ENCODE results near the gene DPF3. TPM values are rescaled to one million over a fixed set of nuclear protein-coding genes. Genes with fewer than 3 reads are reported as not detected.

The DPF3 gene
- total RNA-seq, 1 experiment from 2014 or later, result not detected

DNA sequence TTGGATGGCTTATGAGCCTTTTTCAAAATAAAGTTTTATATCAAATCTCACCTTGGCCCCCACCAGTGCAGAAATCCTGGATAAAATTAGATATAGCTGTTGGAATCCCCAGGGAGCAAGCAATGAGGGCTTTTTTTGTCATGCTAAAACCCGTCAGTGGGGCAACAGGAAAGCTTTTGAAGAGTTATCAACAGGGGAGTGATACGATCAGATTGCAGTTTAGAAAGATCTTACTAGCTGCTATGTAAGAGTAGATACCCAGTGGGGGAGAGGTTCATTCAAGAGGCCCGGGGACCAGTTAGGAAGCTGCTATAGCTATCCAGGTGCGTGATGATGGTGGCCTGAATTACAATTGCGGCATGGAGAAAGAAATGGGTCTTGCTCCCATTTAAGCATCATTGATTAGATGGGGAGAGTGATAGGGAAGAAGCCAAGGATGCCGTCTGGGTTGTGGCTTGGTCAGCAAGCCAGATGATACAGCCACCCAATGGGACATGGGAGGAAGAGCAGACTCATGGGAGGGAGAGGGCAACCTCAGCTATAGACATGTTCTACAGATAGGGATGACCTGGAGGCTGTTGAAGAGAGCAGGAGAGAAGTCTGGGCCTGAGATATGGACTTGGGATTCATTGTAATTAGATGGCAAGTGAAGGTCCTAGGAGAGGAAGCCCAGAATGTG is 272.4 kb downstream of the DPF3 start:
- Histone ChIP-seq H4K20me1 (ENCODE audit: insufficient read depth) (no peaks in the 10 kb centered on the region), H3K27ac (no peak overlapping the region), H3K79me2 (ENCODE audit: low read depth) (no peaks in the 10 kb centered on the region), H3F3A (ENCODE audit: insufficient read depth, low read depth) (no peaks in the 10 kb centered on the region), H3K4me3 (no peak overlapping the region), H3K27me3 (ENCODE audit: insufficient read depth, low read depth) (peaks cover 54% of the 10 kb centered on the region), H3K9me3 (ENCODE audit: insufficient read depth, low read depth) (no peaks in the 10 kb centered on the region), H3K4me1 (replicated peaks; ENCODE audit: insufficient read depth) (no peaks in the 10 kb centered on the region), H2AFZ (no peak overlapping the region), H3K9me2 (ENCODE audit: insufficient read depth) (no peaks in the 10 kb centered on the region), H3K4me2 (no peak overlapping the region), H3K36me3 (ENCODE audit: low read depth) (no peaks in the 10 kb centered on the region)
- no peak for DNase-seq
- no TSS peak for BruUV-seq (replicated peaks)
- CTCF ChIA-PET, result no interaction called here
- intact Hi-C loops (cut with micrococcal nuclease; ENCODE audit: unreplicated experiment), result no loop called here
- POLR2A ChIA-PET (ENCODE audit: unreplicated experiment), result no interaction called here
- TF ChIP-seq, protein P1, sequence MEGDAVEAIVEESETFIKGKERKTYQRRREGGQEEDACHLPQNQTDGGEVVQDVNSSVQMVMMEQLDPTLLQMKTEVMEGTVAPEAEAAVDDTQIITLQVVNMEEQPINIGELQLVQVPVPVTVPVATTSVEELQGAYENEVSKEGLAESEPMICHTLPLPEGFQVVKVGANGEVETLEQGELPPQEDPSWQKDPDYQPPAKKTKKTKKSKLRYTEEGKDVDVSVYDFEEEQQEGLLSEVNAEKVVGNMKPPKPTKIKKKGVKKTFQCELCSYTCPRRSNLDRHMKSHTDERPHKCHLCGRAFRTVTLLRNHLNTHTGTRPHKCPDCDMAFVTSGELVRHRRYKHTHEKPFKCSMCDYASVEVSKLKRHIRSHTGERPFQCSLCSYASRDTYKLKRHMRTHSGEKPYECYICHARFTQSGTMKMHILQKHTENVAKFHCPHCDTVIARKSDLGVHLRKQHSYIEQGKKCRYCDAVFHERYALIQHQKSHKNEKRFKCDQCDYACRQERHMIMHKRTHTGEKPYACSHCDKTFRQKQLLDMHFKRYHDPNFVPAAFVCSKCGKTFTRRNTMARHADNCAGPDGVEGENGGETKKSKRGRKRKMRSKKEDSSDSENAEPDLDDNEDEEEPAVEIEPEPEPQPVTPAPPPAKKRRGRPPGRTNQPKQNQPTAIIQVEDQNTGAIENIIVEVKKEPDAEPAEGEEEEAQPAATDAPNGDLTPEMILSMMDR (conservative IDR thresholded peaks at IDR 0.05), result no peak
- no peak for TF ChIP-seq EZH2 (IDR thresholded peaks at IDR 0.05; ENCODE audit: low read depth)

DNA sequence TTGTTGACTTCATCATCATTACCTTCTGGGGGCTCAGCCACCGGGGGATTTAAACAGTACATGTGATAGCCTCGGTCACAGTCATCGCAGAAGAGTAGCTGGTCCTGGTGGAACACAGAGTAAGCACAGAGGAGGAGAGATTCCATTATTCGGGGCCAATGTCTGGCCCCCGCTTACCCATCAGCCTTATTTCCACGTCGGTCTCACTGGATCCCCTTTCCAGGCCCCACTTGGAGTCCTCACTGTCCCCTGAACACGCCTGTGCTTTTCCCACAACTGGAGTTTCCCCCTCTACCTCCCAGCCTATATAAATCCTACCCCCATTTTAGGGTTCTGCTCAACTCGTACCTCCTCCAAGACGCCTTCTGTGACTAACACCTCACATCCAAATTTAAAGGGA is 274.0 kb downstream of the DPF3 start:
- Histone ChIP-seq H3K9me2 (ENCODE audit: insufficient read depth) (no peaks in the 10 kb centered on the region), H3K4me2 (no peak overlapping the region), H3K27ac (no peak overlapping the region), H3K9me3 (ENCODE audit: insufficient read depth, low read depth) (no peaks in the 10 kb centered on the region), H3K36me3 (ENCODE audit: low read depth) (no peaks in the 10 kb centered on the region), H3F3A (ENCODE audit: insufficient read depth, low read depth) (no peaks in the 10 kb centered on the region), H3K27me3 (ENCODE audit: insufficient read depth, low read depth) (peaks cover 71% of the 10 kb centered on the region), H3K4me1 (replicated peaks; ENCODE audit: insufficient read depth) (no peaks in the 10 kb centered on the region), H3K4me3 (no peak overlapping the region), H4K20me1 (ENCODE audit: insufficient read depth) (no peaks in the 10 kb centered on the region), H3K79me2 (ENCODE audit: low read depth) (no peaks in the 10 kb centered on the region), H2AFZ (no peak overlapping the region)
- ChIA-PET POLR2A (ENCODE audit: unreplicated experiment) (no interaction called here), CTCF (interaction anchor here (0.6 kb wide), 1 partner anchor 267 kb away, joined by 3 read pairs; no protein-coding TSS in a partner anchor)
- no TSS peak for BruUV-seq (replicated peaks)
- TF ChIP-seq, protein P1 (conservative IDR thresholded peaks at IDR 0.05), result no peak
- TF ChIP-seq EZH2 (IDR thresholded peaks at IDR 0.05; ENCODE audit: low read depth), result no peak
- DNase-seq, result no peak
- intact Hi-C loops (cut with micrococcal nuclease; ENCODE audit: unreplicated experiment), result no loop called here

DNA sequence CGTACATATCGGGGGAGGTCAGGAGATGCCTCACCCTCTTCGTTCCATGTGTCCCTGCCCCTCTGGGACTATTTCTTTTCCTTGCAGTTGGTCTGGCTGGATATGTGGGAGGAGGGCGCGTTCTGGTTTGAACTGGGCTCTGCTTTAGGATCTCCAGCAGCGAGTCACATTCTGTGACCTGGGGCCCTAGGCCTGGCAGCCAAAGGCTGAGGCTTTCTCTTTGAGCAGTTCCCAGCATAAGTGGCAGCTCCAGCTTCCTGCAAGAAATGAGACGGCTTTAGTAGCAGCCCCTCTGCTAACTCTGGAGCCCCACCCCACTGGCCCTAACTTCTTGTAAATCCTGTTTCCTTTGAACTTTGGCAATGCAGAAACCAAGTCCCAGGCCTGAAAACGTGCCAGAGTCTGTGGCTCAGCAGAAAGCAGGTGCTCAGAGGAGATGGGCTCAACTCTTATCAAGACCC is 274.8 kb downstream of the DPF3 start:
- ChIA-PET POLR2A (ENCODE audit: unreplicated experiment) (no interaction called here), CTCF (no interaction called here)
- no TSS peak for BruUV-seq (replicated peaks)
- Histone ChIP-seq H3K27ac (no peak overlapping the region), H3K9me2 (ENCODE audit: insufficient read depth) (no peaks in the 10 kb centered on the region), H3K4me3 (no peak overlapping the region), H3K4me1 (replicated peaks; ENCODE audit: insufficient read depth) (no peaks in the 10 kb centered on the region), H3K36me3 (ENCODE audit: low read depth) (no peaks in the 10 kb centered on the region), H3K9me3 (ENCODE audit: insufficient read depth, low read depth) (no peaks in the 10 kb centered on the region), H3K27me3 (ENCODE audit: insufficient read depth, low read depth) (peaks cover 71% of the 10 kb centered on the region), H3K4me2 (no peak overlapping the region), H3F3A (ENCODE audit: insufficient read depth, low read depth) (no peaks in the 10 kb centered on the region), H4K20me1 (ENCODE audit: insufficient read depth) (no peaks in the 10 kb centered on the region), H2AFZ (no peak overlapping the region), H3K79me2 (ENCODE audit: low read depth) (no peaks in the 10 kb centered on the region)
- intact Hi-C loops (cut with micrococcal nuclease; ENCODE audit: unreplicated experiment), result no loop called here
- TF ChIP-seq, protein P1 (conservative IDR thresholded peaks at IDR 0.05), result no peak
- TF ChIP-seq EZH2 (IDR thresholded peaks at IDR 0.05; ENCODE audit: low read depth), result no peak
- DNase-seq, result no peak
